ENCODE results near the gene PNRC2. TPM values are rescaled to one million over a fixed set of nuclear protein-coding genes. Genes with fewer than 3 reads are reported as not detected.

The PNRC2 gene
- total RNA-seq, 1 experiment from 2014 or later: 59.0 TPM

GRCh38 chr1:23931491-23931880, 28.1 kb upstream of the PNRC2 start:
- CTCF ChIA-PET: no interaction called here
- no peak overlapping the region for H3K27ac Mint-ChIP-seq (ENCODE audit: unreplicated experiment)
- DNase-seq: no peak
- intact Hi-C loops (cut with micrococcal nuclease; ENCODE audit: unreplicated experiment): no loop called here
- no peaks in the 10 kb centered on the region for H3K4me1 Mint-ChIP-seq (ENCODE audit: low read depth, unreplicated experiment)
- no TSS peak for BruUV-seq (replicated peaks)
- no peak for TF ChIP-seq CTCF (IDR thresholded peaks at IDR 0.05; ENCODE audit: unreplicated experiment)
- no peak overlapping the region for H3K4me3 Mint-ChIP-seq (ENCODE audit: low read depth, unreplicated experiment)
- no peaks in the 10 kb centered on the region for H3K9me3 Mint-ChIP-seq (ENCODE audit: low read depth, unreplicated experiment)
- no peaks in the 10 kb centered on the region for H3K27me3 Mint-ChIP-seq (ENCODE audit: unreplicated experiment)
- no peaks in the 10 kb centered on the region for H3K36me3 Mint-ChIP-seq (ENCODE audit: insufficient read depth, unreplicated experiment)

- DNase-seq: no peak
- BruUV-seq (replicated peaks): no TSS peak
- Mint-ChIP-seq H3K4me1 (ENCODE audit: low read depth, unreplicated experiment) (no peaks in the 10 kb centered on the region), H3K27ac (ENCODE audit: unreplicated experiment) (no peak overlapping the region), H3K36me3 (ENCODE audit: insufficient read depth, unreplicated experiment) (no peaks in the 10 kb centered on the region), H3K4me3 (ENCODE audit: low read depth, unreplicated experiment) (no peak overlapping the region), H3K27me3 (ENCODE audit: unreplicated experiment) (no peaks in the 10 kb centered on the region), H3K9me3 (ENCODE audit: low read depth, unreplicated experiment) (no peaks in the 10 kb centered on the region)
- intact Hi-C loops (cut with micrococcal nuclease; ENCODE audit: unreplicated experiment): no loop called here
- TF ChIP-seq CTCF (IDR thresholded peaks at IDR 0.05; ENCODE audit: unreplicated experiment): no peak
- CTCF ChIA-PET: no interaction called here
Measured at GRCh38 chr1:23936481-23937176, 23.0 kb upstream of the PNRC2 start.

- Mint-ChIP-seq H3K36me3 (ENCODE audit: insufficient read depth, unreplicated experiment) (peaks cover 5% of the 10 kb centered on the region), H3K9me3 (ENCODE audit: low read depth, unreplicated experiment) (peaks cover 4% of the 10 kb centered on the region), H3K4me1 (ENCODE audit: low read depth, unreplicated experiment) (no peaks in the 10 kb centered on the region), H3K4me3 (ENCODE audit: low read depth, unreplicated experiment) (no peak overlapping the region), H3K27me3 (ENCODE audit: unreplicated experiment) (no peaks in the 10 kb centered on the region), H3K27ac (ENCODE audit: unreplicated experiment) (no peak overlapping the region)
- intact Hi-C loops (cut with micrococcal nuclease; ENCODE audit: unreplicated experiment): no loop called here
- CTCF ChIA-PET: no interaction called here
- no peak for TF ChIP-seq CTCF (IDR thresholded peaks at IDR 0.05; ENCODE audit: unreplicated experiment)
- BruUV-seq (replicated peaks): no TSS peak
- no peak for DNase-seq
Measured at GRCh38 chr1:23947366-23947765, 12.3 kb upstream of the PNRC2 start.

- intact Hi-C loops (cut with micrococcal nuclease; ENCODE audit: unreplicated experiment): no loop called here
- peaks cover 26% of the 10 kb centered on the region for H3K4me1 Mint-ChIP-seq (ENCODE audit: low read depth, unreplicated experiment)
Measured at GRCh38 chr1:23953020-23953419, 6.6 kb upstream of the PNRC2 start.

More at GRCh38 chr1:23953020-23953419, 6.6 kb upstream of the PNRC2 start:
- DNase-seq: no peak
- CTCF ChIA-PET: interaction anchor here (0.7 kb wide), 1 partner anchor 115 kb away, joined by 4 read pairs; no protein-coding TSS in a partner anchor
- no peak for TF ChIP-seq CTCF (IDR thresholded peaks at IDR 0.05; ENCODE audit: unreplicated experiment)
- no peaks in the 10 kb centered on the region for H3K27me3 Mint-ChIP-seq (ENCODE audit: unreplicated experiment)
- H3K36me3 Mint-ChIP-seq (ENCODE audit: insufficient read depth, unreplicated experiment): peaks cover 10% of the 10 kb centered on the region
- no TSS peak for BruUV-seq (replicated peaks)
- H3K9me3 Mint-ChIP-seq (ENCODE audit: low read depth, unreplicated experiment): no peaks in the 10 kb centered on the region
- H3K4me3 Mint-ChIP-seq (ENCODE audit: low read depth, unreplicated experiment): no peak overlapping the region
- no peak overlapping the region for H3K27ac Mint-ChIP-seq (ENCODE audit: unreplicated experiment)
